Glutamatergic neuron (in vitro differentiated cells): ENCODE measurements around the gene PIGQ. TPM values are rescaled to one million over a fixed set of nuclear protein-coding genes. Genes with fewer than 3 reads are reported as not detected.

ENCODE experiments used
- DNase-seq: peaks from one replicate; pipeline ENCODE4 v3.0.0; 2022
- H3K27ac Mint-ChIP-seq: one replicate; pipeline ENCODE4 v1.8.0; 2020; ENCODE audit warnings: mild to moderate bottlenecking, mixed read lengths, inconsistent platforms; ENCODE audit not compliant: unreplicated experiment
- H3K27me3 Mint-ChIP-seq: one replicate; pipeline ENCODE4 v1.8.0; 2020; ENCODE audit warnings: mild to moderate bottlenecking, moderate library complexity, mixed read lengths, inconsistent platforms; ENCODE audit not compliant: unreplicated experiment
- H3K36me3 Mint-ChIP-seq: one replicate; pipeline ENCODE4 v1.8.0; 2020; ENCODE audit warnings: mild to moderate bottlenecking, mixed read lengths, inconsistent platforms; ENCODE audit not compliant: unreplicated experiment
- H3K4me1 Mint-ChIP-seq: one replicate; pipeline ENCODE4 v1.8.0; 2020; ENCODE audit warnings: mild to moderate bottlenecking, low read depth, mixed read lengths, inconsistent platforms; ENCODE audit not compliant: unreplicated experiment
- H3K4me3 Mint-ChIP-seq: one replicate; pipeline ENCODE4 v1.8.0; 2020; ENCODE audit warnings: mild to moderate bottlenecking, mixed read lengths, inconsistent platforms; ENCODE audit not compliant: unreplicated experiment
- H3K9me3 Mint-ChIP-seq: one replicate; pipeline ENCODE4 v1.8.0; 2020; ENCODE audit warnings: mild to moderate bottlenecking, moderate library complexity, mixed read lengths, inconsistent platforms; ENCODE audit not compliant: unreplicated experiment
- total RNA-seq: library from RNA; stranded (reverse); fragmentation: NEBNext Ultra II Directional; extraction: Animal tissue kit (Norgen Biotek cat#: 25700); gene quantifications from one replicate; pipeline ENCODE4 v1.2.1, GENCODE V29; 2021; ENCODE audit not compliant: unreplicated experiment
- TF ChIP-seq, protein P1 (sequence below): fragments of 200-600 bp; sonication (generic); IDR thresholded peaks from one replicate; pipeline ENCODE4 v1.5.0; 2021; ENCODE audit not compliant: partially characterized antibody, unreplicated experiment

PIGQ gene
- total RNA-seq, 1 donor from 2014 or later: 85.0 TPM

DNA sequence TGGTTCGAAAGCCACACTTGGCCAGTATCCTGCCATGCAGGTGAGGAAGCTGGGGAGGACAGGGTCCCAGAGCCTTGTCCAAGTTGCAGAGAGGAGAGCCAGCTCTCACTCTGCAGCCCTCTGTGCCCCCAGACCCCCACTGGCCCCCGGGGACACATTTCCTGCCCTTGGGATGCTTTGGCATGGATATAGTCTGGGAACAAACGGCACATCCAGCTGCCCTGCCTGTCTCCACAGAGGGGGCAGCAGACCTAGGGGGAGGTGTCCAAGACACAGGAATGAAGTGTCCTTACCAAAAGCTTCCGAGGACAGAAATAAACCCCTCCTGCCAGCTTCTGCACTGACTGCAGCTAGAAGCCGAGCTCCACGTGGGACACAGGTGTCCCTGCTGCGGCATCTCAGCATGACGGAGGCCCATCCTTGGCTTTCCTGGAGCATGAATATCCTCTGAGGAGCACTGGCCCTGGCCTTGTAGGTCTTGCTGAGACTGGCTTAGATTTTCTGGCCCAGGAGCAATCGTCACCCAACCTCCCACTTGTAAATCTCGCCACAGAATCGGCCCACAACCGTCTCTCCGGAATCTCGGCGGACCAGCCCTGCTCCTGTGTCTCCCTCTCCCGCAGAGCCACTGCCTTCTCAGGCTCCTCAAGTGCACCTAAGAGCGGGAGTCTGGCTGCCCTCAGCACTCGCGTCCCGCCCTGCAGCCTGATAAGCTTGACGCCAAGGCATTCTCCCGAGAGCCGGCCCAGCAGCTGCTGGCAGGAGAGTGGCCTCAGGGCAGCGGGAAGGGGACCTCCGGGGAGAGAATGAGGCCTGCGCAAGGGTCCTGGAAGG lies 43.4 kb upstream of the PIGQ start:
- Mint-ChIP-seq H3K4me3 (peak overlapping the region; percentile 93), H3K27ac (peak overlapping the region; percentile 97), H3K9me3 (peaks cover 23% of the 10 kb centered on the region), H3K27me3 (peaks cover 16% of the 10 kb centered on the region), H3K36me3 (no peaks in the 10 kb centered on the region), H3K4me1 (peaks cover 16% of the 10 kb centered on the region)
- DNase-seq: peak; percentile 80
- TF ChIP-seq, protein P1, sequence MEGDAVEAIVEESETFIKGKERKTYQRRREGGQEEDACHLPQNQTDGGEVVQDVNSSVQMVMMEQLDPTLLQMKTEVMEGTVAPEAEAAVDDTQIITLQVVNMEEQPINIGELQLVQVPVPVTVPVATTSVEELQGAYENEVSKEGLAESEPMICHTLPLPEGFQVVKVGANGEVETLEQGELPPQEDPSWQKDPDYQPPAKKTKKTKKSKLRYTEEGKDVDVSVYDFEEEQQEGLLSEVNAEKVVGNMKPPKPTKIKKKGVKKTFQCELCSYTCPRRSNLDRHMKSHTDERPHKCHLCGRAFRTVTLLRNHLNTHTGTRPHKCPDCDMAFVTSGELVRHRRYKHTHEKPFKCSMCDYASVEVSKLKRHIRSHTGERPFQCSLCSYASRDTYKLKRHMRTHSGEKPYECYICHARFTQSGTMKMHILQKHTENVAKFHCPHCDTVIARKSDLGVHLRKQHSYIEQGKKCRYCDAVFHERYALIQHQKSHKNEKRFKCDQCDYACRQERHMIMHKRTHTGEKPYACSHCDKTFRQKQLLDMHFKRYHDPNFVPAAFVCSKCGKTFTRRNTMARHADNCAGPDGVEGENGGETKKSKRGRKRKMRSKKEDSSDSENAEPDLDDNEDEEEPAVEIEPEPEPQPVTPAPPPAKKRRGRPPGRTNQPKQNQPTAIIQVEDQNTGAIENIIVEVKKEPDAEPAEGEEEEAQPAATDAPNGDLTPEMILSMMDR: no peak

GRCh38 chr16:527015-527903 lies 42.5 kb upstream of the PIGQ start, which contains the start of gene CAPN15:
Gene CAPN15 (plus strand): TSS chr16:527712. CDS start chr16:546839, 19,127 bp downstream.
- peak within 1 kb of the TSS; percentile 93 for H3K4me3 Mint-ChIP-seq
- peaks cover 16% of the 10 kb centered on the region for H3K27me3 Mint-ChIP-seq
- peaks cover 16% of the 10 kb centered on the region for H3K4me1 Mint-ChIP-seq
- peak; percentile 93 for DNase-seq
- TF ChIP-seq, protein P1: peak; percentile 40
- H3K27ac Mint-ChIP-seq: peak within 1 kb of the TSS; percentile 97
- no peaks in the 10 kb centered on the region for H3K36me3 Mint-ChIP-seq
- peaks cover 23% of the 10 kb centered on the region for H3K9me3 Mint-ChIP-seq

DNA sequence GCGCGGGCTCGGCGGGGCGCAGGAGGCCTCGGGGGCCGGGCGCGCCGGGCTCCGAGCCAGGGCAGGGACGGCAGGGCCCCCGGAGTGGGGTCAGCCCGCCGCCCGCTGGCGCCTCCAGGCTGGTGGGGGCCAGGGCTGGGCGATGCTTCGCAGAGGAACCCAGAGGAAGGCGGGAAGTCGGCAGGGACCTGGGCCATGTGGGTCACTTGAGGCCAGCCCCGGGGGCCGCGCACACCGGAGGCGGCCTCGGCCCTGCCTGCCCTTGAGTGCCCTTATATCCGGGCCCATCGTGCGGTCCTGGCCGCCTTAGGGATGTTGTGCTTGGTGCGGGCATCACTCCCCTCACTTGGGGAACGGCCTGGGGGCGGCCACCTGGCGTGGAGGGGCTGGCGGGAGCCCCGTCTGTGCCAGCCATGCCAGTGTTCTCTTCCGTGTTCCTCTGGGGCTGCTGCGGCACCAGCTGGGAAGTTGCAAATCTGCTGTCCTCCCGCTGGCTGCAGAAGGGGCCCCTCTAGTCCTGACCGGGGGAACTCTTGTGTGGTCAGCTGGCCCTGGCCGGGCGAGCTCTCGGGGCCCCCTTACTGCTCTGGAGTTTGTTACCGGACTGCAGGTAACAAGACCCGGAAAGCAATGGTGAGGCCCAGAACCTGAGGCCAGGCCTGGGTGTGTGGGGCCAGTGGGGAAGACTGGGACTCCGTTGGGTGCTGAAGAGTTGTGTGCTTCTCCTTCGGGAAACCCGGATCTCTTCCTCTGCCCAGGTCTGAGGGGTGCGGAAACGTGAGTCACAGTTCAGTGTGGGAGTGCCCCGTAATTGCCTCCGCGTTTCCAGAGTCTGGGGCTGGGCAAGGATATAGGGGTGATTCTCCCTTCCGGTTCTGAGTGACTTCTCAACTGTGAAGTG lies 41.4 kb upstream of the PIGQ start:
- peak overlapping the region; percentile 43 for H3K27ac Mint-ChIP-seq
- peaks cover 10% of the 10 kb centered on the region for H3K27me3 Mint-ChIP-seq
- H3K4me3 Mint-ChIP-seq: peak overlapping the region; percentile 88
- H3K9me3 Mint-ChIP-seq: peaks cover 17% of the 10 kb centered on the region
- peak; percentile 51 for DNase-seq
- peaks cover 16% of the 10 kb centered on the region for H3K4me1 Mint-ChIP-seq
- TF ChIP-seq, protein P1: no peak
- H3K36me3 Mint-ChIP-seq: no peaks in the 10 kb centered on the region

- H3K9me3 Mint-ChIP-seq: peaks cover 11% of the 10 kb centered on the region
- H3K27me3 Mint-ChIP-seq: peaks cover 10% of the 10 kb centered on the region
- peaks cover 16% of the 10 kb centered on the region for H3K4me1 Mint-ChIP-seq
- no peak for DNase-seq
- H3K36me3 Mint-ChIP-seq: no peaks in the 10 kb centered on the region
- TF ChIP-seq, protein P1: no peak
- peak overlapping the region; percentile 43 for H3K27ac Mint-ChIP-seq
- H3K4me3 Mint-ChIP-seq: peak overlapping the region; percentile 88
Observed at GRCh38 chr16:529012-529575, 40.7 kb upstream of the PIGQ start.
